GM21381 (cell line): ENCODE data around the gene PNMA8C.
"Not testable (repeated sequence)": the region's sequence is repeated elsewhere in the genome, so short reads cannot be mapped to it uniquely, and the experiment has no call there.

Experiments
- ATAC-seq: cut with Tn5 transposase; IDR thresholded peaks from one replicate; pipeline ENCODE4 v1.9.1; 2021; ENCODE audit warnings: mild to moderate bottlenecking, moderate library complexity; ENCODE audit not compliant: unreplicated experiment

The PNMA8C gene

GRCh38 chr19:46412650-46413261, 16.0 kb downstream of the PNMA8C start:
- no peak for ATAC-seq

GRCh38 chr19:46411925-46412649, 16.6 kb downstream of the PNMA8C start:
- ATAC-seq: no peak

GRCh38 chr19:46411088-46411924, 17.4 kb downstream of the PNMA8C start:
- no peak for ATAC-seq

- no peak for ATAC-seq
These were observed 18.3 kb downstream of the PNMA8C start for GRCh38 chr19:46410205-46411087.

- no peak for ATAC-seq
These were observed 19.5 kb downstream of the PNMA8C start for GRCh38 chr19:46409191-46409590.

- no peak for ATAC-seq
These were observed 20.1 kb downstream of the PNMA8C start for GRCh38 chr19:46408664-46409039.

- ATAC-seq: no peak
These were observed 20.7 kb downstream of the PNMA8C start for GRCh38 chr19:46407856-46408663.

- no peak for ATAC-seq
These were observed 21.8 kb downstream of the PNMA8C start for GRCh38 chr19:46406976-46407375.

GRCh38 chr19:46404753-46405468, 23.8 kb downstream of the PNMA8C start:
- ATAC-seq: no peak

GRCh38 chr19:46404055-46404752, 24.5 kb downstream of the PNMA8C start:
- ATAC-seq: no peak

GRCh38 chr19:46402725-46403124, 26.0 kb downstream of the PNMA8C start:
- ATAC-seq: no peak

- ATAC-seq: not testable (repeated sequence)
These were observed 30.8 kb downstream of the PNMA8C start for GRCh38 chr19:46397801-46398479.

GRCh38 chr19:46394402-46394797, 34.3 kb downstream of the PNMA8C start:
- no peak for ATAC-seq

GRCh38 chr19:46393456-46394401, 35.0 kb downstream of the PNMA8C start:
- ATAC-seq: no peak

GRCh38 chr19:46392837-46393236, 35.9 kb downstream of the PNMA8C start:
- ATAC-seq: no peak

GRCh38 chr19:46392252-46392801, 36.4 kb downstream of the PNMA8C start:
- ATAC-seq: no peak
